Panc1 (cell line): ENCODE measurements around the gene CRYBG1. TPM values are rescaled to one million over a fixed set of nuclear protein-coding genes. Genes with fewer than 3 reads are reported as not detected.

Source experiments
- ATAC-seq: fragments of 200-7000 bp; cut with Tn5 transposase; 2 replicates; pipeline ENCODE4 v1.9.1; 2020; ENCODE audit warnings: mild to moderate bottlenecking, moderate library complexity
- BruUV-seq: library from RNA; stranded (reverse); fragments of 400-500 nt; replicated peaks from 2 replicates; lab custom pipeline; 2021; lab: Mats Ljungman, UMichigan
- CTCF ChIA-PET: fragments of 300-600 bp; sonication (Branson Sonifier 250); formaldehyde crosslinking; loops from one replicate; lab custom pipeline; 2022; ENCODE audit warnings: antibody characterized with exemption; lab: Charles Lee
- POLR2A ChIA-PET: fragments of 300-600 bp; sonication (Branson Sonifier 250); formaldehyde crosslinking; loops from one replicate; lab custom pipeline; 2022; ENCODE audit warnings: antibody characterized with exemption; lab: Charles Lee
- DNase-seq: peaks from one replicate; pipeline ENCODE4 v3.0.0-alpha.2; 2010; ENCODE audit warnings: low read depth, low spot score
- H3K27ac ChIP-seq: 2 replicates; pipeline ENCODE4 v1.5.1; 2011; ENCODE audit warnings: mild to moderate bottlenecking, low read length, inconsistent platforms
- H3K27me3 ChIP-seq: fragments of 200-500 bp; sonication (Bioruptor generic); 2 replicates; pipeline ENCODE4 v1.6.0; 2014; ENCODE audit warnings: low read length, inconsistent platforms; ENCODE audit not compliant: control insufficient read depth, insufficient read depth
- H3K36me3 ChIP-seq: fragments of 200-500 bp; sonication (Bioruptor generic); 2 replicates; pipeline ENCODE4 v1.5.1; 2014; ENCODE audit warnings: inconsistent platforms, mild to moderate bottlenecking, low read length, moderate library complexity; ENCODE audit not compliant: control insufficient read depth, insufficient read depth
- H3K4me1 ChIP-seq: 2 replicates; pipeline ENCODE4 v1.5.1; 2011; ENCODE audit warnings: inconsistent platforms, mild to moderate bottlenecking, low read length, moderate library complexity; ENCODE audit not compliant: control insufficient read depth, insufficient read depth
- H3K4me3 ChIP-seq, 2 experiments: 2 replicates each; pipeline ENCODE4 v1.5.1; 2011 to 2012; ENCODE audit warnings: low read depth in 2 of 2, low read length in 2 of 2, mild to moderate bottlenecking in 2 of 2, inconsistent platforms in 1 of 2, moderate library complexity in 1 of 2
- H3K9me3 ChIP-seq: fragments of 200-500 bp; sonication (Bioruptor generic); 2 replicates; pipeline ENCODE4 v1.5.1; 2014; ENCODE audit warnings: low read depth, mild to moderate bottlenecking, inconsistent platforms, low read length, moderate library complexity; ENCODE audit not compliant: control insufficient read depth, insufficient read depth
- POLR2AphosphoS5 ChIP-seq: IDR thresholded peaks from 2 replicates; pipeline ENCODE4 v1.6.1; 2012; ENCODE audit warnings: mild to moderate bottlenecking, low read depth, low read length, moderate library complexity
- SIN3A ChIP-seq: IDR thresholded peaks from 2 replicates; pipeline ENCODE4 v1.6.1; 2012; ENCODE audit warnings: low read depth, mild to moderate bottlenecking, low read length, moderate library complexity, borderline replicate concordance; ENCODE audit not compliant: insufficient read depth
- TCF7L2 ChIP-seq: IDR thresholded peaks from 2 replicates; pipeline ENCODE4 v1.6.1; 2011; ENCODE audit warnings: mild to moderate bottlenecking, low read depth, low read length, inconsistent platforms
- in situ Hi-C: cut with HindIII; loops from 2 replicates; pipeline ENCODE4 v1.10.0; 2016; ENCODE audit warnings: low sequenced_read_pairs, low pct_unique_long_range_greater_than_20kb
- intact Hi-C: fragments of 100-400 bp; cut with micrococcal nuclease; formaldehyde crosslinking; loops from one replicate; pipeline ENCODE4 v1.10.0; 2022; ENCODE audit not compliant: unreplicated experiment
- total RNA-seq: library from RNA; stranded (reverse); gene quantifications from one replicate; pipeline ENCODE4 v1.2.1, GENCODE V29; 2021; ENCODE audit not compliant: unreplicated experiment
- TF ChIP-seq, protein P1 (sequence below), 2 experiments: IDR thresholded peaks; 2 replicates each; pipeline ENCODE4 v1.6.1; 2011 to 2012; ENCODE audit warnings: low read depth in 2 of 2, control low read depth in 1 of 2, low read length in 1 of 2, mild to moderate bottlenecking in 1 of 2, moderate library complexity in 1 of 2; ENCODE audit not compliant: insufficient read depth in 1 of 2
- TF ChIP-seq, protein P2 (sequence below): fragments of 450-650 bp; IDR thresholded peaks from 2 replicates; pipeline ENCODE4 v1.5.1; 2017; ENCODE audit warnings: mild to moderate bottlenecking

The CRYBG1 gene
- total RNA-seq, 1 experiment from 2014 or later = 32.3 TPM

DNA sequence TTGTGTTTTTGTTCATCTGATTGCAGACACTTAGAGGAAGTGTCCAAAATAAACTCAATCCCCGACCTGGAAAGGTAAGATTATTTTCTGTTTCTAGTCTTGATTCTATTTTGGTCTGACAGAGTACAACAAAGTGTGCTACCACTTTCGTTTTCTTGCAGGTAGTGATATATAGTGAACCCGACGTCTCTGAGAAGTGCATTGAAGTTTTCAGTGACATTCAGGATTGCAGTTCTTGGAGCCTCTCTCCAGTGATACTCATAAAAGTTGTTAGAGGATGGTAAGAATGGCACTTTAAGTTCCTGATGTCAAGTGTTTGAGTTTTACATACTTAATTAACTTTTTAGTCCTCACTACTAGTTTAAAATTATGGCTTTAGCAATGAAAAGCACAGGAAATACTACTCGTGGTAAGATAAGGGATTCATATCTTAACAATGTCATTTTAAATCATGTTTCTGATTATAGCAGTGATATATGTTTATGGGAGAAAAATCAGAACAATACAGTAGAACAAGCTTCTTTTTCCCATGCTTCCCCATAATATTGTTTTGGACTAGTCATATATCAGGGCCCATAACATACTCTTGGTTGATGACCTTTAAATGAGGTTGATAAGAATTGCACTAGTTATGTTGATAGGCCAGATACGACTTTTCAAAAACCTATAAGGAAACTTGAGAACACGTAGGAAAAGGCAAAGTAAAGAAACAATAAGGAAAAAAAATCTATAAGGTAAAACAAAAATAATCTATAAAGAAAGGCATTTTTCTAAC lies 164.8 kb downstream of the CRYBG1 start:
- ChIA-PET CTCF (no interaction called here), POLR2A (no interaction called here)
- TF ChIP-seq SIN3A = no peak
- TF ChIP-seq TCF7L2 = no peak
- TF ChIP-seq, protein P1, sequence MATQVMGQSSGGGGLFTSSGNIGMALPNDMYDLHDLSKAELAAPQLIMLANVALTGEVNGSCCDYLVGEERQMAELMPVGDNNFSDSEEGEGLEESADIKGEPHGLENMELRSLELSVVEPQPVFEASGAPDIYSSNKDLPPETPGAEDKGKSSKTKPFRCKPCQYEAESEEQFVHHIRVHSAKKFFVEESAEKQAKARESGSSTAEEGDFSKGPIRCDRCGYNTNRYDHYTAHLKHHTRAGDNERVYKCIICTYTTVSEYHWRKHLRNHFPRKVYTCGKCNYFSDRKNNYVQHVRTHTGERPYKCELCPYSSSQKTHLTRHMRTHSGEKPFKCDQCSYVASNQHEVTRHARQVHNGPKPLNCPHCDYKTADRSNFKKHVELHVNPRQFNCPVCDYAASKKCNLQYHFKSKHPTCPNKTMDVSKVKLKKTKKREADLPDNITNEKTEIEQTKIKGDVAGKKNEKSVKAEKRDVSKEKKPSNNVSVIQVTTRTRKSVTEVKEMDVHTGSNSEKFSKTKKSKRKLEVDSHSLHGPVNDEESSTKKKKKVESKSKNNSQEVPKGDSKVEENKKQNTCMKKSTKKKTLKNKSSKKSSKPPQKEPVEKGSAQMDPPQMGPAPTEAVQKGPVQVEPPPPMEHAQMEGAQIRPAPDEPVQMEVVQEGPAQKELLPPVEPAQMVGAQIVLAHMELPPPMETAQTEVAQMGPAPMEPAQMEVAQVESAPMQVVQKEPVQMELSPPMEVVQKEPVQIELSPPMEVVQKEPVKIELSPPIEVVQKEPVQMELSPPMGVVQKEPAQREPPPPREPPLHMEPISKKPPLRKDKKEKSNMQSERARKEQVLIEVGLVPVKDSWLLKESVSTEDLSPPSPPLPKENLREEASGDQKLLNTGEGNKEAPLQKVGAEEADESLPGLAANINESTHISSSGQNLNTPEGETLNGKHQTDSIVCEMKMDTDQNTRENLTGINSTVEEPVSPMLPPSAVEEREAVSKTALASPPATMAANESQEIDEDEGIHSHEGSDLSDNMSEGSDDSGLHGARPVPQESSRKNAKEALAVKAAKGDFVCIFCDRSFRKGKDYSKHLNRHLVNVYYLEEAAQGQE (IDR thresholded peaks at IDR 0.05; ENCODE audit: insufficient read depth in 1 of 2, low read depth in 2 of 2, low read length in 1 of 2) = no peak
- TF ChIP-seq POLR2AphosphoS5 = no peak
- TF ChIP-seq, protein P2, sequence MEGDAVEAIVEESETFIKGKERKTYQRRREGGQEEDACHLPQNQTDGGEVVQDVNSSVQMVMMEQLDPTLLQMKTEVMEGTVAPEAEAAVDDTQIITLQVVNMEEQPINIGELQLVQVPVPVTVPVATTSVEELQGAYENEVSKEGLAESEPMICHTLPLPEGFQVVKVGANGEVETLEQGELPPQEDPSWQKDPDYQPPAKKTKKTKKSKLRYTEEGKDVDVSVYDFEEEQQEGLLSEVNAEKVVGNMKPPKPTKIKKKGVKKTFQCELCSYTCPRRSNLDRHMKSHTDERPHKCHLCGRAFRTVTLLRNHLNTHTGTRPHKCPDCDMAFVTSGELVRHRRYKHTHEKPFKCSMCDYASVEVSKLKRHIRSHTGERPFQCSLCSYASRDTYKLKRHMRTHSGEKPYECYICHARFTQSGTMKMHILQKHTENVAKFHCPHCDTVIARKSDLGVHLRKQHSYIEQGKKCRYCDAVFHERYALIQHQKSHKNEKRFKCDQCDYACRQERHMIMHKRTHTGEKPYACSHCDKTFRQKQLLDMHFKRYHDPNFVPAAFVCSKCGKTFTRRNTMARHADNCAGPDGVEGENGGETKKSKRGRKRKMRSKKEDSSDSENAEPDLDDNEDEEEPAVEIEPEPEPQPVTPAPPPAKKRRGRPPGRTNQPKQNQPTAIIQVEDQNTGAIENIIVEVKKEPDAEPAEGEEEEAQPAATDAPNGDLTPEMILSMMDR = no peak
- Histone ChIP-seq H3K36me3 (peaks cover 12% of the 10 kb centered on the region; the same call in 1 of the 2 replicates), H3K4me3 (peak overlapping the region; percentile 47 to 57), H3K27ac (peak overlapping the region; percentile 93), H3K27me3 (no peaks in the 10 kb centered on the region), H3K4me1 (peaks cover 58% of the 10 kb centered on the region), H3K9me3 (no peaks in the 10 kb centered on the region)
- in situ Hi-C loops (no loop called here), intact Hi-C loops (no loop called here)
- DNase-seq (no peak), ATAC-seq (peak; percentile 81)
- BruUV-seq = no TSS peak

DNA sequence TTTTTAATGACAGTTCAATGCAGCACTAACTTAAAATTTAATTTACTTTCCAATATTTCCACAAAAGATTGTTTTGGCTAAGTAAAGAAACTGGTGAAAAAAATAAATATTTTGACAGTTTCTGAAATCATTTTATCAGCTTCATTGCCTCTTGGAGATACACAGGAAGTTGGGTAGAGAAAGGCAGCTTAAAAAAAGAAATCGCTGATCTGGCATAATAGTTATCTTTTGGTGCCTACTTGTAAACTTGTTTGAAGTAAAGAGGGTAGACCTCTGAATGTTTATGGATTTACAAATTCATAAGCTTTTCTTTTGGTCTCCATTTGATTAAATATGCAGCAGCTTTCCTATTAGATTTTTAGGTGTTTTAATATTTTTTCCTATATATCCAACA lies 165.4 kb downstream of the CRYBG1 start:
- Histone ChIP-seq H3K36me3 (peaks cover 18% of the 10 kb centered on the region), H3K4me1 (peaks cover 53% of the 10 kb centered on the region), H3K27me3 (no peaks in the 10 kb centered on the region), H3K4me3 (no peak overlapping the region), H3K27ac (peak overlapping the region; percentile 93; the same call in 1 of the 2 replicates), H3K9me3 (no peaks in the 10 kb centered on the region)
- ChIA-PET CTCF (no interaction called here), POLR2A (no interaction called here)
- intact Hi-C loops (no loop called here), in situ Hi-C loops (no loop called here)
- TF ChIP-seq SIN3A (no peak), TCF7L2 (no peak), POLR2AphosphoS5 (no peak)
- TF ChIP-seq, protein P2 = no peak
- TF ChIP-seq, protein P1 (IDR thresholded peaks at IDR 0.05; ENCODE audit: insufficient read depth in 1 of 2, low read depth in 2 of 2, low read length in 1 of 2) = no peak
- ATAC-seq = no peak
- no peak for DNase-seq
- BruUV-seq = no TSS peak
